ENCODE measurements around the gene CEP112. TPM values are rescaled to one million over a fixed set of nuclear protein-coding genes. Genes with fewer than 3 reads are reported as not detected.
A peak's percentile ranks its signal among the peaks of the same experiment; 100 is the strongest.

CEP112 gene
- total and polyA plus RNA-seq, 2 of the 13 experiments (the other 11 are each of a cell fraction or from before 2014, with no cell fraction given): 1.2 to 3.4 TPM

DNA sequence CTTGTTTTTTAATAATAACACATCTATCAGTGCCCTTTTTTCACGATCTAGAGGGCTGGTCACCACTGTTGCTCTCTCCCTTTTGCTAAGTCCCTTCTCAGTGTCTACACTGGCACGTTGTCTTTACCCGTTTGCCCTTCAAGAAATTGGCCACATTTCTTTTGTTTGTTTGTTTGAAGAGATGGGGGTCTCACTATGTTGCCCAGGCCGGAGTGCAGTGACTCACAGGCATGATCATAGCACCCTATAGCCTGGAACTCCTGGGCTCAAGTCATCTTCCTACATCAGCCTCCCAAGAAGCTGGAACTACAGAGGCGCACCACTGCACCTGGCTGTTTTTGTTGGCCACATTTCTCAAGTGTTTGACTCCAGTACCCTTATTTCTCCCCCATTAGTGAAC, 492.5 kb downstream of the CEP112 start:
- H3K27me3 ChIP-seq (ENCODE audit: control insufficient read depth in 1 of 2, insufficient read depth in 2 of 2, low read length in 2 of 2): no peaks in the 10 kb centered on the region
- no peak overlapping the region for H3K27ac ChIP-seq (ENCODE audit: extremely low read length, insufficient read depth, low read length)
- FAIRE-seq (no peak), ATAC-seq (no peak), DNase-seq (ENCODE audit: low spot score) (no peak)
- POLR2A ChIA-PET: no interaction called here
- H3K4me2 ChIP-seq (ENCODE audit: low read depth, low read length): no peak overlapping the region
- intact Hi-C loops (cut with micrococcal nuclease; ENCODE audit: unreplicated experiment): loop anchor here (10.0 kb wide), 1 partner anchor 55 kb away; no protein-coding TSS in a partner anchor
- no peak overlapping the region for H3K4me3 ChIP-seq (replicated peaks in 1 of 3; ENCODE audit: insufficient read depth in 1 of 3, low read depth in 2 of 3, low read length in 3 of 3)
- H3K79me2 ChIP-seq (ENCODE audit: insufficient read depth, low read length): no peaks in the 10 kb centered on the region
- 73% methylated on average over 5 of the region's 5 CpGs for WGBS (ENCODE audit: low lambda C conversion rate)
- H3K4me1 ChIP-seq (ENCODE audit: insufficient read depth, low read length): peaks cover 40% of the 10 kb centered on the region
- TF ChIP-seq ZNF121 (CRISPR knock-in tag; IDR thresholded peaks at IDR 0.05) (peak; percentile 85), ZNF766 (CRISPR knock-in tag; IDR thresholded peaks at IDR 0.05; ENCODE audit: borderline replicate concordance) (no peak)
- CTCF ChIA-PET (ENCODE audit: low intra/inter-chr PET ratio, low total read pairs): no interaction called here
- H3K9ac ChIP-seq (ENCODE audit: insufficient read depth, low read depth, low read length): no peak overlapping the region
- H2AFZ ChIP-seq (ENCODE audit: low read length): no peak overlapping the region
- no peaks in the 10 kb centered on the region for H3K36me3 ChIP-seq (replicated peaks in 1 of 2; ENCODE audit: control insufficient read depth in 1 of 2, insufficient read depth in 2 of 2, low read length in 2 of 2)
- in situ Hi-C loops (cut with HindIII; ENCODE audit: extremely low pct_ligation_motif_present, low pct_unique_long_range_greater_than_20kb): no loop called here
- H3K9me3 ChIP-seq (ENCODE audit: low read length): no peaks in the 10 kb centered on the region
- H4K20me1 ChIP-seq (ENCODE audit: insufficient read depth, low read length): no peaks in the 10 kb centered on the region
- no TSS peak for BruUV-seq (replicated peaks)

DNA sequence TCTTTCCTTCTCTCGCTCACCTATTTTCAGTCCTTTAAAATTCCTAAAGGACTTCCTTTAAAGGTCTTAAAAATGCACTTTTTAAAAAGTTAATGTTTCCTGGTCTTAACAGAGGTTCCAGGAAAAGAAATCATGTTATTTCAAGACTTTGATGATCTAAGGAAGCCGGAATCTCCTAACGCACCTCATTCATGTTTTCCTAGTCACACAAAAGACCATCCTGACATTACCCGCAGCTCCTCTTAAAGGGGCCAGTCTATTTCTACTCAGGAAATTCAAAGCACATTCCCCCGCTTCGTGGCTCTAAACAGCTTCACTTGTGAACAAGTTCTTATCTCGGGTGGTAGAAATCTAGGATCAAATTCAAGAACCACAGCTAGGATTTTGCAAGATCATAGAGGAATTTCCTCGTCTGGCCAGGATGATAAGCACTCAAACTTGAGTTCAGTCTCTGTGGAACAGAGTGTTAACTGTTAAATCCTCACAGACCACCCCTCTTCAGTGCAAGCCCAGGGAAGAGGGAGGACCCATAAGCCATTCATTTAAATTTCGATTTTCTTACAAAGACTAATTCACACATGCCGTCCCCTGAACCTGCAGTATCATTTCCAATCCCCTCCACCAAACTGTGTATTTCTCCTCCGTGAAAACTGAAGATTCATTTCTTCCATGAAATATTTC, 493.4 kb downstream of the CEP112 start:
- H3K4me3 ChIP-seq (replicated peaks in 1 of 3; ENCODE audit: insufficient read depth in 1 of 3, low read depth in 2 of 3, low read length in 3 of 3): peak overlapping the region in 1 of 3 experiments; percentile 6; a peak in 1 of 6 replicates
- no peaks in the 10 kb centered on the region for H4K20me1 ChIP-seq (ENCODE audit: insufficient read depth, low read length)
- no peaks in the 10 kb centered on the region for H3K79me2 ChIP-seq (ENCODE audit: insufficient read depth, low read length)
- peak overlapping the region; percentile 25 for H3K9ac ChIP-seq (ENCODE audit: insufficient read depth, low read depth, low read length)
- 31% methylated on average over 10 of the region's 11 CpGs for WGBS (ENCODE audit: low lambda C conversion rate)
- ATAC-seq (peak; percentile 35; the same call in 1 of the 3 replicates), DNase-seq (ENCODE audit: low spot score) (peak; percentile 71), FAIRE-seq (peak; percentile 51)
- ChIA-PET CTCF (ENCODE audit: low intra/inter-chr PET ratio, low total read pairs) (no interaction called here), POLR2A (interaction anchor here (0.9 to 1.1 kb wide), 2 partner anchors 42 to 110 kb away, joined by 3 to 6 read pairs; no protein-coding TSS in a partner anchor)
- peak overlapping the region; percentile 53 for H3K4me2 ChIP-seq (ENCODE audit: low read depth, low read length)
- BruUV-seq (replicated peaks): no TSS peak
- peaks cover 42% of the 10 kb centered on the region for H3K4me1 ChIP-seq (ENCODE audit: insufficient read depth, low read length)
- H2AFZ ChIP-seq (ENCODE audit: low read length): peak overlapping the region; percentile 11
- in situ Hi-C loops (cut with HindIII; ENCODE audit: extremely low pct_ligation_motif_present, low pct_unique_long_range_greater_than_20kb) (no loop called here), intact Hi-C loops (cut with micrococcal nuclease; ENCODE audit: unreplicated experiment) (loop anchor here (10.0 kb wide), 1 partner anchor 56 kb away; no protein-coding TSS in a partner anchor)
- H3K36me3 ChIP-seq (replicated peaks in 1 of 2; ENCODE audit: control insufficient read depth in 1 of 2, insufficient read depth in 2 of 2, low read length in 2 of 2): no peaks in the 10 kb centered on the region
- H3K27ac ChIP-seq (ENCODE audit: extremely low read length, insufficient read depth, low read length): peak overlapping the region; percentile 18
- no peaks in the 10 kb centered on the region for H3K27me3 ChIP-seq (ENCODE audit: control insufficient read depth in 1 of 2, insufficient read depth in 2 of 2, low read length in 2 of 2)
- H3K9me3 ChIP-seq (ENCODE audit: low read length): no peaks in the 10 kb centered on the region
- TF ChIP-seq SPEN (CRISPR knock-in tag; IDR thresholded peaks at IDR 0.05; ENCODE audit: low read depth): no peak
- TF ChIP-seq, protein P1, sequence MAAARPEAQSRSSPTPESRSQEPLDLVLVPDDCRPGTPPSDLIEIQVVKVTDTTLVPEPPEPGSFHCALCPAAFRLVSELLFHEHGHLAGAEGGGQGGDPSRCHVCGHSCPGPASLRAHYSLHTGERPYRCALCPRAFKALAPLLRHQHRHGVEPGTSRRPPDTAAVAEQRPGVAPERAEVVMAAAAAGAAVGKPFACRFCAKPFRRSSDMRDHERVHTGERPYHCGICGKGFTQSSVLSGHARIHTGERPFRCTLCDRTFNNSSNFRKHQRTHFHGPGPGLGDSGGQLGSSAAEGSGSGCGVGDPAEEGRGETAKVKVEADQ (CRISPR knock-in tag; IDR thresholded peaks at IDR 0.05; ENCODE audit: borderline replicate concordance): no peak
- TF ChIP-seq, protein P2, sequence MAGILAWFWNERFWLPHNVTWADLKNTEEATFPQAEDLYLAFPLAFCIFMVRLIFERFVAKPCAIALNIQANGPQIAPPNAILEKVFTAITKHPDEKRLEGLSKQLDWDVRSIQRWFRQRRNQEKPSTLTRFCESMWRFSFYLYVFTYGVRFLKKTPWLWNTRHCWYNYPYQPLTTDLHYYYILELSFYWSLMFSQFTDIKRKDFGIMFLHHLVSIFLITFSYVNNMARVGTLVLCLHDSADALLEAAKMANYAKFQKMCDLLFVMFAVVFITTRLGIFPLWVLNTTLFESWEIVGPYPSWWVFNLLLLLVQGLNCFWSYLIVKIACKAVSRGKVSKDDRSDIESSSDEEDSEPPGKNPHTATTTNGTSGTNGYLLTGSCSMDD (CRISPR knock-in tag; IDR thresholded peaks at IDR 0.05): no peak
- TF ChIP-seq ARNT (IDR thresholded peaks at IDR 0.05): no peak
- 0 out of 2 replicates have a peak, but pooled peaks have one; percentile 14 for TF ChIP-seq KAT8 (CRISPR knock-in tag; IDR thresholded peaks at IDR 0.05)
- TF ChIP-seq CREB1 (IDR thresholded peaks at IDR 0.05): no peak
- TF ChIP-seq CREB1 (CRISPR knock-in tag; IDR thresholded peaks at IDR 0.05): no peak
- TF ChIP-seq EP300 (IDR thresholded peaks at IDR 0.05; ENCODE audit: low read depth in 2 of 2, low read length in 2 of 2): peak in 1 of 2 experiments; percentile 88; a peak in 2 of 4 replicates
- no peak for TF ChIP-seq EP300 (CRISPR knock-in tag; IDR thresholded peaks at IDR 0.05; ENCODE audit: borderline replicate concordance)
- TF ChIP-seq ELF3 (CRISPR knock-in tag; IDR thresholded peaks at IDR 0.05): peak; percentile 40; the same call in 1 of the 2 replicates
- TF ChIP-seq ZBTB38 (CRISPR knock-in tag; IDR thresholded peaks at IDR 0.05): no peak

All from HepG2 (cell line).